Hepatocyte (in vitro differentiated cells): ENCODE results near the gene RPUSD4.

Experiments used
- EZH2 ChIP-seq: fragments of 200-600 bp; sonication (generic); IDR thresholded peaks from 2 replicates; pipeline ENCODE4 v1.6.1; 2016; ENCODE audit warnings: antibody characterized with exemption, mild to moderate bottlenecking, borderline replicate concordance
- EZH2phosphoT487 ChIP-seq: fragments of 200-600 bp; sonication (generic); IDR thresholded peaks from one replicate; pipeline ENCODE4 v1.6.1; 2018; ENCODE audit warnings: antibody characterized with exemption, mild to moderate bottlenecking, low read depth, moderate library complexity; ENCODE audit not compliant: unreplicated experiment, severe bottlenecking
- TF ChIP-seq, protein P1 (sequence below): fragments of 200-600 bp; sonication (generic); IDR thresholded peaks from 2 replicates; pipeline ENCODE4 v1.5.1; 2016; ENCODE audit warnings: antibody characterized with exemption, mild to moderate bottlenecking; ENCODE audit not compliant: poor library complexity

DNA sequence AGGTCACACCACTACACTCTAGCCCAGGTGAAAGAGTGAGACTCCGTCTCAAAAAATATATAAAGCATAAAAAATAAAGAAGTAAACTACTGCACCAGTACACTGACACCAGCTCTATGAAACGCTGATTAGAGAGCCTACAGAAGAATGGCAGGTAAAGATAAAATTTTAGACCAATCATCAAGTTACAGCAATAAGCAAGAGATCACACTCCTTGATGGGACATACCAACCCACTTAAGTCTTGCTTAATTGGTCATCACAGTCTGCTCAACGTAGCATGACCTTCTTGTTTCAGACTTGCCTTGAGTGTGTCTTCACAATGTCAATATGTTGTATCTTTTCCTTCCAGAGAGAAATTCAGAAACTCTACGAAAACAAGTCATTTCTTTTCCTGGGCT lies 44.8 kb upstream of the RPUSD4 start:
- TF ChIP-seq, protein P1, sequence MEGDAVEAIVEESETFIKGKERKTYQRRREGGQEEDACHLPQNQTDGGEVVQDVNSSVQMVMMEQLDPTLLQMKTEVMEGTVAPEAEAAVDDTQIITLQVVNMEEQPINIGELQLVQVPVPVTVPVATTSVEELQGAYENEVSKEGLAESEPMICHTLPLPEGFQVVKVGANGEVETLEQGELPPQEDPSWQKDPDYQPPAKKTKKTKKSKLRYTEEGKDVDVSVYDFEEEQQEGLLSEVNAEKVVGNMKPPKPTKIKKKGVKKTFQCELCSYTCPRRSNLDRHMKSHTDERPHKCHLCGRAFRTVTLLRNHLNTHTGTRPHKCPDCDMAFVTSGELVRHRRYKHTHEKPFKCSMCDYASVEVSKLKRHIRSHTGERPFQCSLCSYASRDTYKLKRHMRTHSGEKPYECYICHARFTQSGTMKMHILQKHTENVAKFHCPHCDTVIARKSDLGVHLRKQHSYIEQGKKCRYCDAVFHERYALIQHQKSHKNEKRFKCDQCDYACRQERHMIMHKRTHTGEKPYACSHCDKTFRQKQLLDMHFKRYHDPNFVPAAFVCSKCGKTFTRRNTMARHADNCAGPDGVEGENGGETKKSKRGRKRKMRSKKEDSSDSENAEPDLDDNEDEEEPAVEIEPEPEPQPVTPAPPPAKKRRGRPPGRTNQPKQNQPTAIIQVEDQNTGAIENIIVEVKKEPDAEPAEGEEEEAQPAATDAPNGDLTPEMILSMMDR: no peak
- TF ChIP-seq EZH2 (no peak), EZH2phosphoT487 (no peak)
